Adrenal gland (tissue), 5 donors: Measurements from ENCODE around the gene BOD1.

Source experiments
- POLR2A ChIP-seq, 2 donors: fragments of 450-650 bp; IDR thresholded peaks; one replicate each; pipeline ENCODE4 v1.6.1; 2017; ENCODE audit warnings: antibody characterized with exemption in 2 of 2, mild to moderate bottlenecking in 2 of 2, moderate library complexity in 1 of 2
- TF ChIP-seq, protein P1 (sequence below), 6 experiments: fragments of 450-650 bp in 4 of 6; fragments of 200-600 bp in 2 of 6; sonication (generic) in 1 of 6; IDR thresholded peaks; 1 replicate in 5 of 6; 2 replicates in 1 of 6; pipeline versions ENCODE4 v1.5.1 to v1.8.0; 2016 to 2021; ENCODE audit warnings: antibody characterized with exemption in 6 of 6, mild to moderate bottlenecking in 2 of 6, moderate library complexity in 1 of 6
- donor health status: DM: no; HTN: no; CAD: no.

DNA sequence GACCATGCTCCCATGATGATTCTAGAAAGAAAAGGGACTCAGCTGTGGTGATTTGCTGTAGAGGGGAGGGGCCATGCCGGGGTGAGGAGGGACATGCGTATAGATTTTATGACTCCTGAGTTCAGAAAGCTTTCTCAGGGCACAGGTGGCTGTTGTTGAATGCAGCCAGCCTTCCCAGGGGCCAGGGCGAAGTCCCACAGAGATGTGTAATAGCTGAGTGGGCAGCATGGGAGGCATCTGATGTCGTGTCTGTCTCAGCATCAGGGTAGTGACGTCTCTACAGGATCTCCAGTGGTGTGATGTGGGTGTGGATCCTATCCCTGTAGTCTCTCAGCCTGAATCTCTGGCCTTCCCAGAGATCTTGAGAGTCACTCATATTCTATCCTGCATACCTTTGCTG, 7.8 kb upstream of the BOD1 start:
- TF ChIP-seq, protein P1, sequence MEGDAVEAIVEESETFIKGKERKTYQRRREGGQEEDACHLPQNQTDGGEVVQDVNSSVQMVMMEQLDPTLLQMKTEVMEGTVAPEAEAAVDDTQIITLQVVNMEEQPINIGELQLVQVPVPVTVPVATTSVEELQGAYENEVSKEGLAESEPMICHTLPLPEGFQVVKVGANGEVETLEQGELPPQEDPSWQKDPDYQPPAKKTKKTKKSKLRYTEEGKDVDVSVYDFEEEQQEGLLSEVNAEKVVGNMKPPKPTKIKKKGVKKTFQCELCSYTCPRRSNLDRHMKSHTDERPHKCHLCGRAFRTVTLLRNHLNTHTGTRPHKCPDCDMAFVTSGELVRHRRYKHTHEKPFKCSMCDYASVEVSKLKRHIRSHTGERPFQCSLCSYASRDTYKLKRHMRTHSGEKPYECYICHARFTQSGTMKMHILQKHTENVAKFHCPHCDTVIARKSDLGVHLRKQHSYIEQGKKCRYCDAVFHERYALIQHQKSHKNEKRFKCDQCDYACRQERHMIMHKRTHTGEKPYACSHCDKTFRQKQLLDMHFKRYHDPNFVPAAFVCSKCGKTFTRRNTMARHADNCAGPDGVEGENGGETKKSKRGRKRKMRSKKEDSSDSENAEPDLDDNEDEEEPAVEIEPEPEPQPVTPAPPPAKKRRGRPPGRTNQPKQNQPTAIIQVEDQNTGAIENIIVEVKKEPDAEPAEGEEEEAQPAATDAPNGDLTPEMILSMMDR (IDR thresholded peaks at IDR 0.05) = no peak
- no peak for TF ChIP-seq POLR2A (IDR thresholded peaks at IDR 0.05)
